Activated CD8-positive, alpha-beta memory T cell treated with anti-CD3 and anti-CD28 coated beads, Interleukin-2, amount 50 U/mL, for 24 hours (primary cell): ENCODE measurements around the gene NBEAL1.
"Not testable (repeated sequence)": the region's sequence is repeated elsewhere in the genome, so short reads cannot be mapped to it uniquely, and the experiment has no call there.

Experiments used
- DNase-seq: peaks from one replicate; pipeline ENCODE4 v3.0.0-alpha.2; 2020; ENCODE audit errors: extremely low read depth

Gene NBEAL1

DNA sequence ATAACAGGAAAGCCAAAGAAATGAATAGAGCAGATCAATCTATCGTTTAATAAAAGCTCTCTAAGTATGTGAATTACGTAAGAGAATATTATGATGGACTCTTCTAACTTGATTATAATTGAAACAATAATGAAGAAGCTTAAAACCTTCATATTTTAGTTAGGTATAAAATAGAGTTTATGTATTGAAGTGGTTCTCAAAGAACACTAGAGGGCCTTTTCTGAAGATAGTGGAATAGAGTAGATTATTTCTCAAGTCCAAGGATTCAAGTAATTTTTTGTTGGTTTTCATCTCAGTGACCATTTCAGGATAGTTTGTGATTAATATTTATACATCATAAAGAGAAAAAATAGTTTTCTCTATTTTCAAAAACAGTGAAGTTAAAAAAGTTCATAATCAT, 97.7 kb downstream of the NBEAL1 start:
- DNase-seq, result no peak

DNA sequence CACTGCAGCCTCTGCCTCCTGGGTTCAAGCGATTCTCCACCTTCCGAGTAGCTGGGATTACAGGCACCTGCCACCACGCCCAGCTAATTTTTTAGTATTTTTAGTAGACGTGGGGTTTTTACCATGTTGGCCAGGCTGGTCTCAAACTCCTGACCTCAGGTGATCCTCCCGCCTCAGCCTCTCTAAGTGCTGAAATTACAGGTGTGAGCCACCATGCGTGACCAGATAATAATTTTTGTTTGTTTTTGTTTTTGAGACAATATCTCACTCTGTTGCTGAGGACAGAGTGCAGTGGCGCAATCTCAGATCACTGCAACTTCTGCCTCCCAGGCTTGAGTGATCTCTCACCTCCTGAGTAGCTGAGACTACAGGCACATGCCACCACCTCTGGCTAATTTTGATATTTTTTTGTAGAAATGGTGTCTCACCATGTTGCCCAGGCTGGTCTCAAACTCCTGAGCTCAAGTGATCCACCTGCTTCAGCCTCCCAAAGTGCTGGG, 100.6 kb downstream of the NBEAL1 start:
- DNase-seq, result not testable (repeated sequence)

DNA sequence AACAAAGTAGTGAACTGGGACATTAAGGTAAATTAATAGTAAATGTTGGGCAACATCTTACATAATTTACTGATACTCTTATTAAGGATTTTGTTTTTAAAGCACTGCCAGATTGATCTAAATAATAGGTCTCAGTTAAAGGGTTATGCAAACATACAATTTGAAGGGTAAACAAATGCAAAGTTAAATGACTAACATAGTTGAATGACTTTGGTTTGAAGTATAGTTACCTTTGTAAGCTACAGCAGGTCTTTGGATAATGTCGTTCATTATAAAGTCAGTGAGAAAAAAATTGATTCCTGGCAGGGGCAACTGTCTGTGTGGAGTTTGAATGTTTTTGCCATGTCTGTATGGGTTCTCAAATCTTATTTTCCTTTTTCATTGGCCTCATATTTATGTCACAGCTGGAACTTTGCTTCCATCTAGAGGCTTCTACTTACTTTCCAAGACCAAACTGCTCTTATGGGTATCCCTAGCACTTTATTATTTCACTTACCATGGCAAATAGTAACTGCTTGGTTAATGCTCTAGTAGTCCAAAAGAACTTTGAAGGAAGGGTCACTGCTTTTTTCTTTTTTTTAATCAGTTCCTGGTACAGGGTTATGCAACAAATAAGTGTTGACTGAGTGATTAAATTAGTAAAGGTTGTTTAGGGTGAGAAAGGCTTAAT, 107.8 kb downstream of the NBEAL1 start:
- no peak for DNase-seq

DNA sequence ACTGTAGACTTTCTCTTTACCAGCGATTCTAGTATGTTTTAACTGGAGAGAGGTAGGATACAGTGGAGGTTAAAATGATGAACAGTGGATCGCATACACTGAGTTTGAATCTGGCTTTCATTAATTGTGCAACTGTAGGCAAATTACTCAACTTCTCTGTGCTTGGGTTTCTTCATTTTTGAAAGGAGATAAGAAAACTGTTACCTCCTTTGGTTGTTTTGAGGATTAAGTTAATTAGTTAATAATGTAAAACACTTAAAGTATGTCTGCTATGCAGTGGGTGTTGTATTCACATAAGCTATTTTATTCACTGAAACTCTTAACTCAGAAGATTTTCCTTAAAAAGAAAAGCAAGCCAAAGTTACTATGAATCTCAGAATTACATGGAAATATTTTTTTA, 112.3 kb downstream of the NBEAL1 start:
- no peak for DNase-seq

DNA sequence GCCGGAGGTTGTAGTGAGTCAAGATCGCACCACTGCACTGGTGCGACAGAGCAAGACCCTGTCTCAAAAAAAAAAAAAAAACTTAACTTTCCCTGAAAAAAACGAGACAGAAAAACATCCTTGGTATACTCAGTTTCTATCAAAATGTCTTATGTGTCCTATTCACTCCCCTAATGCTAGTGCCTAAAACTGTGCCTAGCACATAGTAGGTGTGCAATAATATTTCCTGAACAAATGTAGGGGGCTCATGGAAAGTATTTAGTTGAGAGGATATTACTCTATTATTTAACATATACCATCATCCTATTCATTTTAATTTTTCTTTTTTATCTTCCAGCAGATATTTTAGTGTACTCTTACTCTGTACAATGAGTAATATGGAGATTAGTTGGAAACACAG, 120.4 kb downstream of the NBEAL1 start:
- DNase-seq, result no peak

DNA sequence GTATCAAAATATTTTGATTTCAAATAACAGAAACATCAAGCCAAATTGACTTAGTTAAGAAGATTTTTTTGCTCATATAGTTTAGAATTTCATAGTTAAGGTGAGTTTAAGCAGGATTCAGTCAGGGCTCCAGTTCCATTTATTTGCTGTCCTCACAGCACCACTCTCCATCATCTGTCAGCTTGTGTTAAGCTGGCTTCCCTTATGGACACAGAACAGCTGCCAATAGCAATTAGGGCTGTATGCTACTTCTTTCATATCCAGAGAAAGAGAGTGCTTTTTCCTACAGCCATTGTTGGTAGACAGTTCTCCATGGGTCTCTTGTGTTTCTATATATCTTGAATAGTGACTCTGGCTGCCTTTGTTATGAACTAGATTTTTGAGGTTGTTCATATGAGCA, 128.7 kb downstream of the NBEAL1 start:
- no peak for DNase-seq

DNA sequence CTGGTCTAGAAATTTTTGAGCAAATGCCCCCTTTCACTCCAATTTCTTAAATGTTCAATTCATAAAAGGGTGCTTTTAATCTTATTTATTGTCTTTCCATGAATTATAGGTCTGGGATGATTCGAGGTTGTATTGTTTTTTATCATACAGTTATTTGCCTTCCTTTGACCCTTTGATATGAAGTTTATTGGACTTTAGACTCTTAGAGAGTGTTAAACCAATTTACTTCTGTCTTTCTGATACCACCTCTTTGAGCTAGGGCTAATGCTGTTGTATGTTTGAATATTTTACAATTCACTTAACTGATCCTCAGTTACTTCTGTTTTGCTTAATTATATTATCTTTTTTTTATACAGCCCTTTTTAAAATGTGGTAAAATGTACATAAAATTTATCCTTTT, 134.5 kb downstream of the NBEAL1 start:
- no peak for DNase-seq

DNA sequence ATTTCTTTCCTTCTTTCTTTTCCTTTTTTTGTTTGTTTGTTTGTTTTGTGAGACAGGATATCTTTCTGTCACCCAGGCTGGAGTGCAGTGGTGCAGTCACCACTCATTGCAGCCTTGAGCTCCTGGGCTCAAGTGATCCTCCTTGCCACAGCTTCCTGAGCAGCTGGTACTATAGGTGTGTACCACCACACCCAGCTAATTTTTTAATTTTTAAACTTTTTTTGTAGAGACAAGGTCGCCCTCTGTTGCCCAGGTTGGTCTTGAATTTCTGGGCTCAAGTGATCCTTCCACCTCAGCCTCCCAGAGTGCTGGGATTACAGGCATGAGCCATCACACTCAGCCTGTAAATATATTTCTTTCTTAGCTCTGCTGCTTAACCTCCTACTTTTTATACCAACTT, 140.7 kb downstream of the NBEAL1 start:
- DNase-seq, result no peak

DNA sequence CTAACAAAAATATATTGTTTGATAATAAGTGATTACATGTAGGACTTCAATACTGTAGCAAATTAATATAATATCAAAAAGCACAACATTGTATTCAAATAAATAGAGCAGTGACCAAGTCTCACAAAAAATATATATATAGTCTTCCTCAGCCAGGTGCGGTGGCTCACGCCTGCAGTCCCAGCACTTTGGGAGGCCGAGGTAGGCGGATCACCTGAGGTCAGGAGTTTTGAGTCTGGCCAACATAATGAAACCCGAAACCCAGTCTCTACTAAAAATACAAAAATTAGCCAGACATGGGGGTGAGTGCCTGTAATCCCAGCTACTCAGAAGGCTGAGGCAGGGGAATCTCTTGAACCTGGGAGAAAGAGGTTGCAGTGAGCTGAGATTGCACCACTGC, 148.0 kb downstream of the NBEAL1 start:
- not testable (repeated sequence) for DNase-seq

DNA sequence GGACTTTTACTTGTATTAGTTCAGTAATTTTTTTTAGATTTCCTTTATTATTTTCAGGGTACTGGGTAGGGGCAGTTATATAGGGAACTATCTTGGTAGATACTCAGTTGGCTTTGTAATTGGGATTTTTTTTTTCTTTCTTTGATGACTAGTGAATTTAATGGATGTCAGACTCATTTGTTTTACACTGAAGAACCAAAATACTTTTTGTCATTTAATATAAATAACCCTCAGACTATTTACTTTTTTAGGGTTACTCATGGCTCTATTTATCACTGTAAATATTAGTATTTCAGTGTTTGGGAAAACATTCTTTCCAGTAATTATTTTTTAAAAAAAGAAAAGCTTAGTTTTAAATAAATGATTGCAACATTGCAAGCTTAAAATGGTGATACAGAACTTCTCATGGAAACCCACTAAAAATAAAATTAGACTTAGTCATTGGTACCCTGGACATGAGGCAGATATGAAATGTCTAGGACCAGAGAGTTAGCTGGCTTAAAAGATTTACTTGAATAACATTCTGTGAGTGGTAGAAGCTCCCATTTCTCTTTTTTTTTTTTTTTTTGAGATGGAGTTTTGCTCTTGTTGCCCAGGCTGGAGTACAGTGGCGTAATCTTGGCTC, 149.7 kb downstream of the NBEAL1 start:
- DNase-seq, result no peak

DNA sequence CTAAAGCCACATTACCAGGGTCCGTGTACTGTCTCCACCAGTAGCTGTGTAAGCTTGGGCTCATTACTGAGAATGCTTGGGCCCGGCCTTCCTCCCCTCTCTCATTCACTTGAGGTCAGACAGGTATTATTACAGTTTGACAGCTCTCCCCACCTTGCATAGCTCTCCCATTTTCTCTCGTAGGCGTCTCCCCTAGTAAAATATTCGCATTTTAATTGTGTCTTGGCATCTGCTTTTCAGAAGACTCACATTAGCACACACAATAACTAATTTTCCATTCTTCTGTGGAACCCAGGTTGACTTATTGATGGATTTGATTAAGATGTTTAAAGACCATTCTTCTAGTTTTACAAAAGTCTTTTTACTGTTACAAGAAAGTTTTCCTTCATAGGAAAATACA, 153.1 kb downstream of the NBEAL1 start:
- DNase-seq, result no peak

DNA sequence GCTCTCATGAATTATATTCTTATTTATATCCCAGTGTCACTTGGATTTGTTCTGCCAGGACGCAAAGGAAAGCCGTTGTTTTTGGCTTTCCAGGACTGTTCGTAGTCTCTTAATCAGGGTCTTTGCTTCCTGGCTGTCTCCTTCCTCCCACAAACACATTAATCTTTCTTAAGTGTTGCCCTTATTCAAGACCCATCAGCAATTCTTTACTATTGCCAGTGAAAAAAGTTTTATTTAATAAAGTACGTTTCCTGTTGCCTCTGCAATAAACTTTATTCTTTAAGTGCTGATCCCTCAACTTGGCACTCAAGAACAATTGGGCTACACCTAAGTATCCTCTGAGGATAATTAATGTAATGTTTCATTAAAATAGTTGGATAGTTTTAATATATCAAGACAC, 155.8 kb downstream of the NBEAL1 start:
- no peak for DNase-seq

DNA sequence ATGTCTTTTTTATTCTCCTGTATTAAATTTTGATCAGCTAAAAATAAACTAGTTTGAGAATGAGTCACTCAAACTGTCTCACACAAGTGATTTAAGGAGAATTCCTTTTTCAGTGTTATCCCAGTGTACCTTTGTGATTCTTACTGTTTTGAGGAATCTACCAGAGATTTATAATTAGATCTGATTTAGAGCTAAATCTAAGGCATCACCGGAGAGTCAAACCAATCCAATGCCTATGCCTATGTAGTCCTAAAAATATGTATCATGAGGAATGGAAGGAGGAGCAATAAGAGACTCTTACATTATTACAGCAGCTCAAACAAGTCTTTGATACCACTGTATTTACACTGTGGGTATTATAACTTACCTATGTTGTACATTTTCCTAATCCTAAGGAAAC, 160.7 kb downstream of the NBEAL1 start:
- no peak for DNase-seq

DNA sequence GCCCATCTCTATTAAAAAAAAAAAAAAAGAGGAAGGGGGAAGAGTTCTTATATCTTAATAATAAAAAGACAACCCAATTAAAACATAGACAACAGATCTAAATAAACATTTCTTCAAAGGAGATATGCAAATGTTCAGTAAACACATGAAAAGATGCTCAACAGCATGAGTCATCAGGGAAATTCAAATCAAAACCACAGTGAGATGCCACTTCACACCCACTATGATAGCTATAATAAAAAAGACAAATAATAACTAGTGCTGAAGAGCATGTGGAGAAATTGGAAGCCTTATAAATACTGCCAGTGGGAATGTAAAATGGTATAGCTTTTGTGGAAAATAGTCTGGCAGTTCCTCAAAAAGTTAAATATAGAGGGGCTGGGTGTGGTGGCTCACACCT, 162.7 kb downstream of the NBEAL1 start:
- DNase-seq, result no peak

DNA sequence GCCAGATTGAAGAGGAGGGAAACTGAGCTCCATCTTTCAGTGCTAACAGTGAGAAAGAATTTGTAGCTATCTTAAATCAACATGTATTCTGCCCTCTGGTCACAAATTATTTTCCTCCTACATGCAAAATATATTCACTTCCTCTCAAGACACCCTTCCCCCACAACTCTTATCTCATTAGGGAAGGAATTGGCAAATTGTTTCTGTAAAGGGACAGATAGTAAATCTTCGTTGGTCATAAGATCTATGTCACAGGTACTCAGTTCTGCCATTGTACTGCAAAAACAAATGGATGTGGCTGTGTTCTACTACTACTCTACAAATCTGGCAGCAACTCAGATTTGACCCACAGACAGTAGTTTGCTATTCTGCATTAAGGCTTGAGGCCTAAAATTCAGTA, 171.2 kb downstream of the NBEAL1 start:
- DNase-seq, result no peak

DNA sequence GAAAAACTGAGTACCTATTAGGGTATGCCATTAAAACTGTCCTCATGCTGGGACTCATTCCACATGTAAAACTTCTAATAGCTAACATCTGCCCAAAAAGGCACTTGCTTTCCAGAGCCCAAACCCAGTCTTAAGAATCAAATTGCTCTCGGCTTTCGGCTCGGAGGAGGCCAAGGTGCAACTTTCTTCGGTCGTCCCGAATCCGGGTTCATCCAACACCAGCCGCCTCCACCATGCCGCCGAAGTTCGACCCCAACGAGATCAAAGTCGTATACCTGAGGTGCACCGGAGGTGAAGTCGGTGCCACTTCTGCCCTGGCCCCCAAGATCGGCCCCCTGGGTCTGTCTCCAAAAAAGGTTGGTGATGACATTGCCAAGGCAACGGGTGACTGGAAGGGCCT, 175.9 kb downstream of the NBEAL1 start:
- not testable (repeated sequence) for DNase-seq

DNA sequence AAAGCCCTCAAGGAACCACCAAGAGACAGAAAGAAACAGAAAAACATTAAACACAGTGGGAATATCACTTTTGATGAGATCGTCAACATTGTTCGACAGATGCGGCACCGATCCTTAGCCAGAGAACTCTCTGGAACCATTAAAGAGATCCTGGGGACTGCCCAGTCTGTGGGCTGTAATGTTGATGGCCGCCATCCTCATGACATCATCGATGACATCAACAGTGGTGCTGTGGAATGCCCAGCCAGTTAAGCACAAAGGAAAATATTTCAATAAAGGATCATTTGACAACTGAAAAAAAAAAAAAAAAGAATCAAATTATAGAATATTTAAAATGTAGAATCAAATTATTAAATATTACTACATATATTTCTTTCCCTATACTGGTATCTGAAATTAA, 176.4 kb downstream of the NBEAL1 start:
- not testable (repeated sequence) for DNase-seq

DNA sequence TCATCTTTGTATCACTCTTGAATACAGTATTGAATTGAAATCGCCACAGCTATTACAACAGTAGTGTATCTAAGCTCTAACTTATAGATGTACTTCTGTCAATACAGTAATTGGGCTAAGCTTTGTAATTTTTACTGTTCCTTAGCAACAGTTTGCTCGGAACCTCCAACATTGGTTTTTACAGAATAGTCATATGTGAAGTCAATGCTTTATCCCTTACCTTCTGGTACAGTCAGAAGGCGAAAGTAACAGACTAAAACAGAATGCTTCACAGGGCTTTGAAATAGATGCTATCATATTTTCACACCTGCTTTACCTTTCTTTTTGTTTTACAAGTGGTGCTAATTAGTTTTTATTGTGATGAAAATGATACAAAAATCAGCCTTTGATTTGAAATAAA, 177.3 kb downstream of the NBEAL1 start:
- DNase-seq, result no peak

DNA sequence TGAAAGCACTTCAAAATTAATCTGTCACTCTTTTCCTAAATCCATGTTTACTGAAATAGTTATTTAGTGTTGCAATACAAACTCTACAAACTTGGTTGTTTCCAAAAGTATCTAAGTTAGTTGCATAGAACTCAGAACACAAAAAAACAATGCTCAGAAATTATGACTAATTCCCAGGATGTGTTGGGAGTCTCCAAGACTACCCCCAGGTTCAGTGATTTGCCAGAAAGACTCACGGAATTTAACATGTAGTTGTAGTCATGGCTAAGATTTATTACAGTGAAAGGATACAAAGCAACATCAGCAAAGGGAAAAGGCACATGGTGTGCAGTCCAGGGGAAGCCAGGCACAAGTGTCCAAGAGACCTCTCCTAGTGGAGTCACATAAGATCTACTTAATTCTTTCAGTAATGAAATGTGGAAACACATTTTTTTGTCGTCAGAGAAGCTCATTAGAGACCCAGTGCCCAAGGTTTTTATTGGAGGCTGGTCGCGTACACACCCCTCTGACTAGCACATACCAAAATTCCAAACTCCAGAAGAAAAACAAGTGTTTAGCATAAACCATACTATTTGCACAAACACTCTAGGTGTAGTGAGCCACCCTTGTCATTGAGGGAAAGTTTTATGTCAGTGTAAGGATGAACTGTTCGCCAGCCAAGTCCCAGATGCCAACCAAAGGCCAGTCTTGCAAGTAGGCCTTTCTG, 180.8 kb downstream of the NBEAL1 start:
- DNase-seq, result no peak

DNA sequence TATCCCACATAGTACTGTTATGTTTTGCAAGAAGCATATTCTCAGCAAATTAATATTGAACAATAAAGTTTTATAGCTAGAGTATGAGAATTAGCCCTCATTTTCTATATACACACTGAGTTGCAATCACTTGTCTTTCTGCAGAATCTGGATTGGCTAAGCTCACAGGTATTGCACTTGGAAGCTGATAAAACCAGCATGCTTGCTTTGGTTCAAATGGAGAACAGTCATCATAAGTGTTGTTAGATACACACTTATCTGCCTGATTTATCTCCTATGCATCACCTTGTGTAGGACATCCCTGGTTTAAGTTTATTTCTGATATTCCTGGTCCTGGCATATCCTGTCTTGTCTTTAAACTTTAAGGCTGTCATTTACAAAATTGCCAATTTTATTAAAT, 186.2 kb downstream of the NBEAL1 start:
- no peak for DNase-seq

DNA sequence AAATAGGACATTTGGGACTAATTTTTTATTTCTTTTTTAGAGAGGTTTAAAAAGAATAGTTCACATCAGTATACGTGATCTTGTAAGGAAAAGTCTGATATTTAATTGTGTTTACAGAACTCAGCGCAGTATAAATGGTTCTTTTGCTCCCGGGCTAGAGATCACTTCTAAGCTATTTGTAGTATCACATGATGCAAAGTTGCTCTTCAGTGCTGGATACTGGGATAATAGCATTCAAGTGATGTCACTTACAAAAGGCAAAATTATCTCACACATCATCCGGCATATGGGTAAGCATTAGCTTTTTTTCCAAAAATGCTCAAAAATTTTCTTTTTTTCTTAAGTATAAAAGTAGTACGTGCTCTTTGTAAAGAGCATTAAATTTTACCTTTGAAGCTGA, 186.8 kb downstream of the NBEAL1 start:
- no peak for DNase-seq

DNA sequence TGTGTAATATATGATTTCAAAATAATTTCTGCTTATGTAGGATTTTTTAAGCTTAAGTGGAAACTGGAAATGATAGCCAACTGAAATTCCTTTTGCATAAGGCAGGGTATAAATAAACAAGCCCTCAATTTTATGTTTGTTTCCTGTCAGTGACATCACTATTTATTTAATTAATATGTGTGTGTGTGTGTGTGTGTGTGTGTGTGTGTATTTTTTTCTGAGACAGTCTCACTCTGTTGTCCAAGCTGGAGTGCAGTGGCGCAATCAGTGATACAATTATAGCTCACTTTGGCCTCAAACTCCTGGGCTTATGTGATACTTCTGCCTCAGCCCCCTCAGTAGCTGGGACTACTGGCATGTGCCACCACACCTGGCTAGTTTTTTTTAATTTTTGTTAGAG, 194.9 kb downstream of the NBEAL1 start:
- DNase-seq, result no peak

DNA sequence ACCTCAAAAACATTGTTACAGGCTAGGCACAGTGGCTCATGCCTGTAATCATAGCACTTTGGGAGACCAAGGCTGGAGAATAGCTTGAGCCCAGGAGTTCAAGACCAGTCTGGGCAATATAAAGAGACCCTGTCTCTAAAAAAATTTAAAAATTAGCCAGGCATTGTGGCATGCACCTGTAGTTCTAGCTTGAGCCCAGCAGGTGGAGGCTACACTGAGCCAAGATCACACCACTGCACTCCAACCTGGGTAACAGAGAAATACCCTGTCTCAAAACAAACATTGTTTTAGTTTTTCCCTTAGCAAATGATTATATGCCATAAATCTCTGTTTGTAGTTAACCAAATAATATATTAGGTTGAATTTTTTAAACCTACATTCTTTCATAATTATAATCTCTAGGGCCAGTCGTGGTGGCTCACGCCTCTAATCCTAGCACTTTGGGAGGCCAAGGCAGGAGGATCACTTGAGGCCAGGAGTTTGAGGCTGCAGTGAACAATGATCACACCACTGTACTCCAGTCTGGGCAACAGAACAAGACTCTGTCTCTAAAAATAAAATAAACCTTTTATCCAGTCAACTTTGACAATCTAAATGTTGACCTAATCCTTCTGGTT, 210.9 kb downstream of the NBEAL1 start:
- DNase-seq, result no peak
